Inferior parietal cortex (tissue), 1 donor: ENCODE data around the gene TEX9.
"Not testable (repeated sequence)": the region's sequence is repeated elsewhere in the genome, so short reads cannot be mapped to it uniquely, and the experiment has no call there.

Experiments
- DNase-seq: peaks from one replicate; pipeline ENCODE4 v3.0.0-alpha.2; 2016; ENCODE audit errors: extremely low spot score

TEX9 gene

GRCh38 chr15:56366211-56366610 lies 985 bp downstream of the TEX9 start:
- no peak for DNase-seq

- DNase-seq: no peak
These were observed 1.9 kb downstream of the TEX9 start for GRCh38 chr15:56367156-56367555.

DNA sequence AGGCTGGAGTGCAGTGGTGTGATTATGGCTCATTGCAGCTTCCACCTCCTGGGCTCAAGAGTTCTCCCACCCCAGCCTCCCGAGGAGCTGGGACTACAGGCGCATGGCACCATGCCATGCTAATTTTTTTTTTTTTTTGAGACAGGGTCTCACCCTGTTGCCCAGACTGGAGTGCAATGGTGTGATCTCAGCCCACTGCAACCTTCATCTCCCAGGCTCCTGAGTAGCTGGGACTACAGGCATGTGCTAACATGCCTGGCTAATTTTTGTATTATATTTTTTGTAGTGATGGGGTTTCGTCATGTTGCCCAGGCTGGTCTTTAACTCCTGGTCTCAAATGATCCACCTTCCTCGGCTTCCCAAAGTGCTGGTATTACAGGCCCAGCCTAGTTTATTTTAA lies 4.0 kb downstream of the TEX9 start:
- DNase-seq: no peak

- no peak for DNase-seq
These were observed 6.4 kb downstream of the TEX9 start for GRCh38 chr15:56371495-56372147.

- not testable (repeated sequence) for DNase-seq
These were observed 9.5 kb downstream of the TEX9 start for GRCh38 chr15:56374693-56375092.

DNA sequence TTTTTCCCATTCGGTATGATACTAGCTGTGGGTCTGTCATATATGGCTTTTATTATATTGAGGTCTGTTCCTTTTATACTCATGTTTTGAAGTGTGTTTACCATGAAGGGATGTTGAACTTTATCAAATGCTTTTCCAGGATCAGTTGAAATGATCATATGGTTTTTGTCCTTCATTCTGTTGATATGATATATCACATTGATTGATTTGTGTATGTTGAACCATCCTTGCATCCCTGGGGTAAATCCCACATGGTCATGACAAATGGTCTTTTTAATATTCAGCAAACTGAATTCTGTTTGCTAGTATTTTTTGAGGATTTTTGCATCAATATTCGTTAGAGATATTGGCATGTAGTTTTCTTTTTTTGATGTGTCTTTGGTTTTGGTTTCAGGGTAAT lies 12.6 kb downstream of the TEX9 start:
- DNase-seq: not testable (repeated sequence)

DNA sequence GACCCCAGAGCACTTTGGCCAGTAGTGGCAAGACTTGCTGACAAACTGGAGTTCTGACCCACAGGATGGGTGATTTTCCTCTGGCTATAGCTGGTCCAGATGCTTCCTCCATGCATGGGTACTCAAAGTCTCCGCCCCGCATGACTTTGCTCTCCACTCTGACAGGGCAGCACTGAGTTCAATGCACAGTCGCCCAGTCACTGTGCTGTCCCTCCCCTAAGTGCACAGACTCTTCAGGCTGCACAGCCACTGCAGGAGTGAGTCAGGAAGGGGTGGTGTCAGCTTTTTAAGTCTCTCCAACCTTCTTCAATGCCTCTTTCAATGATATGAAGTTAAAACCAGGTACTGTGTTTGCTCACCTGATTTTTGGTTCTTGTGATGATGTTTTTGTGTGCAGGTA lies 17.8 kb downstream of the TEX9 start:
- no peak for DNase-seq

DNA sequence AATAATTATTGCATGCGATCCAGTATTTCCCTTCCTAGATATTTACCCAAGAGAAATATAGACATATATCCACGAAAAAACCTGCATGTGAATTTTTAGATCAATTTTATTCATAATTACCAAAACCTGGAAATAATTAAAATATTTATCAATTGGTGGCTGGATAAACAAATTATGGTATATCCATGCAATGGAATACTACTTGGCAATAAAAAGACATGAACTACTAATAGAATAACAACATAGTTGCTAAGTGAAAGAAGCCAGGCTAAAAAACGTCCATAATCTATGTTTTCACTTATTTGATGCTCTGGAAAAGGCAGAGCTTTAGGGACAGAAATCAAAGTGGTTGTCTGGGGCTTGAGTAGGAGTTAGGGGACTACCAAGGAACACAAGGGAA lies 20.7 kb downstream of the TEX9 start:
- no peak for DNase-seq

GRCh38 chr15:56390739-56391267 lies 25.6 kb downstream of the TEX9 start:
- DNase-seq: no peak

GRCh38 chr15:56393277-56393676 lies 28.1 kb downstream of the TEX9 start:
- DNase-seq: no peak

- DNase-seq: no peak
These were observed 29.7 kb downstream of the TEX9 start for GRCh38 chr15:56394909-56395308.

DNA sequence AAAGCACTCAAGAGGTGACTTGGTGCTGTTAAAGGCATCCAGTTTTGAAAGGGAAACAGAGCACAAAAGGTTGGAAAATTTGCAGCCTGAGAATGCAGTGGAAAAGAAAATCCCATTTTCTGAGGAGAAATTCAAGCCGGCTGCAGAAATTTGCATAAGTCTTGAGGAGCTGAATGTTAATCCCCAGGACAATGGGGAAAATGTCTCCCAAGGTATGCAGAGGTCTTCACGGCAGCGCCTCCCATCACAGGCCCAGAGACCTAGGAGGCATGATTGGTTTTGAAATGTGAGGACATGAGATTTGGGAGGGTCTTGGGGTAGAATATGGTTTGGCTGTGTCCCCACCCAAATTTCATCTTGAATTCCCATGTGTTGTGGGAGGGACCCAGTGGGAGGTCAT lies 32.1 kb downstream of the TEX9 start:
- not testable (repeated sequence) for DNase-seq

DNA sequence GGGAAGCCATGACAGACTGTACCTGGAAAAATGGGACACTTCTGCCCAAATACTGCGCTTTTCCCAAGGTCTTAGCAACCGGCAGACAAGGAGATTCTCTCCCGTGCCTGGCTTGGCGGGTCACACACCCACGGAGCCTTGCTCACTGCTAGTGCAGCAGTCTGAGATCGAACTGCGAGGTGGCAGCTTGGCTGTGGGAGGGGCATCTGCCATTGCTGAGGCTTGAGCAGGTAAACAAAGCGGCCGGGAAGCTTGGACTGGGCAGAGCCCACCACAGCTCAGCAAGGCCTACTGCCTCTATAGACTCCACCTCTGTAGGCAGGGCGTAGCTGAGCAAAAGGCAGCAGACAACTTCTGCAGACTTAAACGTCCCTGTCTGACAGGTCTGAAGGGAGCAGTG lies 34.0 kb downstream of the TEX9 start:
- not testable (repeated sequence) for DNase-seq

DNA sequence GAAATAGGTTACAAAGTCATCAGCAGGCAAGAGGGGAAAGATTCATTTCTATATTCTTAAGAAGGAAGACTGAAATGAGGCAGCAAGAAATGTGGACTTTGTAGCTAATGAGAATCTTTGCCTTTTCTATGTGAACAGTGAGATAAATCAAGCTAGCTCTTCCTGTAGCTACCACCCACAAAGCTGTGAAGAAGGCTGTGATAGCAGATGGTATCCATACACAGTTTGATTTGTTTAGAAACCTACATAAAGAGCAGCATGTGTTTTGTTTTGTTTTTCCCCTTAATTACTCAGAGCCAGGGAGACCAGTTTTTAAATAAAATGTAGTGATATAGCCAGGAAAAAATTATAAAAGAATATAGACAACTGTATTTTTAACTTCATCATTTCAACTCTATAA lies 45.5 kb downstream of the TEX9 start:
- peak; percentile 28 for DNase-seq

DNA sequence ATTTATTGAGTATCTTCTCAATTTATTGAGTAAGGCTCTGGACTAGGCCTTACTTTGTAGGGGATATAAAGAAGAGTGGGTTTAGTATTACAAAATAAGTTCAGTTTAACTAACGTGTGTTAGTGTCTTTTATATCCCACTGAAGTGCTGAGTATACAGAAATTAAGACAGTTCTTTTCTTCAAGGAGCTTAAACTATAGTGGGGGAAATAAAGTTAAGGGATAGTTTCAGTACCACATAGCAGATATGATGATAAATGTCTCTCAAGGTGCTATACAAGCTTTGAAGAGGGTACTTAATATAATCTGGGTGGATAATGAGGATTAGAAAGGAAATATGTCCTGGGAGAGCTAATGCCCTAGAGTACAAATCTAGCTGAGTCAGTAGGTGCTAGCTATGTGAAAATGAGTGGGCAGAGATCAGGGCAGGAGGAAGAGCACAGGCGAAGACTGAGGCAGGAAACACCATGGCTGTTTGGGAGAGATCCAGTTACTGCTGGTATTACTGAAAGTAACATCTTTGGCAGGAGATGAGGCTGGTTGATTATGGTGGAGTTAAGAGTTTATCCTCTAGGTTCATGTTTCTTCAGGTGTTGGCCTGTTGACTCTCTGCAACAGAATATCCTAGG lies 46.0 kb downstream of the TEX9 start:
- DNase-seq: no peak

DNA sequence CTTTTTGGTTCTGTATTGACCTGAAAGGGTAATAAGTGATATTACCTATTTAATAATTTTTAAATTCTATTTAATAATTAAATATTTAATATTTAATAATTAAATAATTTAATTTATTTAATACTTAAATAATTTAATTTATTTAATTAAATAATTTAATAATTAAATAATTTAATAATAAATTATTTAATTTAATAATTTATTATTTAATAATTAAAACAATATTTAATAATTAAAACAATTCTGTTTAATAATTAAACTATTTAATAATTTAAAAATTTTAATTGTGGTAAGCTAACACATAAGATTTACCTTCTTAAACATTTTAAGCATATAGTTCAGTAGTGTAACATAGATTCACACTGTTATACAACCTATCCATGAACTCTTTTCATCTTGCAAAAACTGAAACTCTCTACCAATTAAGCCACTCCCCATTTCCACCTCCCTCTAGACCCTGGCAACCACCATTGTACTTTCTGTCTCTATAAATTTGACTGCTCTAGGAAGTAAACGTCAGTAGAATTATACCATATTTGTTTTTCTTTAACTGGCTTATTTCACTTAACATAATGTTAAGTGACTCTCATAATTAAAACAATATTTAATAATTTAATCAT lies 48.0 kb downstream of the TEX9 start:
- not testable (repeated sequence) for DNase-seq

DNA sequence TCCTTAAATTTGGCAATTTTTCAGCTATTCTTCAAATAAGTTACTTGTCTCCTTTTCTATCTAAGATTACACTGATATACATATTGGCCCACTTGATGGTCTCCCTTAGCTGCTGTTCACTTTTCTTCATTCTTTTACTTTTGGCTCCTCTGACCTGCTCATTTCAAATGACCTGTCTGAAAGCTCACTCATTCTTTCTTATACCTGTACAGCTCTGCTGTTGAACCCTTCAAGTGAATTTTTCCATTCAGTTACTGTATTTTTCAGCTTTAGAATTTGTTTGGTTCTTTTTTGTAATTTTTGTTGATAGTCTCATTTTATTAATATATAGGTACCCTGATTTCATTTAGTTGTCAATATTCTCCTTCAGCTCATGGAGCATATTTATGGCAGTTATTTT lies 60.0 kb downstream of the TEX9 start:
- no peak for DNase-seq

GRCh38 chr15:56425976-56426375 lies 60.8 kb downstream of the TEX9 start:
- DNase-seq: no peak

DNA sequence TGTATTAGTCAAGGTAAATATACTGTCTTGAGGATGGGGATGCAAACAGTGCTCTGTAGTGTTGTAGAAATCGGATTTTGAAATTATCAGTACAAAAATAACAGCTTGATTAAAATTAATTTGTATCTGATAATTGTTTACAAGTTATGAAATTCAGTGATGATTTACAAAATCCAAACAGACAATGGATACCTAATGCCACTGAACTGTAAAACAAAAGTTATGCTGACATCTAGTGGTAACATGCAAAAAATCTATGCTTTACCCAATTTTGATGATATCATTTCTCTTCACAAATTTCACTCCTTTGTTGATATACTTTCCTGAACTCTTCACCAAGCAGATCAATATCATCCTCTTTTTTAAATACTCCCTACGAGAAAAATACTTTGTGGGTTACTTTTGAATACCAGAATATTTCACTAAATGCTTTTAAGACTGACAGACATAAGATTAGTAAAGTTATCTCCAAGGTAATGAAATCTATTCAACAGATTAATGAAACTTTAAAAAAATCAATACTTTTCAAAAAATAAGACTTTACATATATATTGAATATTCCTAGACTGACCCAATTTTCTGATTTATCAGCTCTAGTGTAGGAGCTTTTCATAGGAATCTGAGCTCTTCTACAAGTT lies 63.7 kb downstream of the TEX9 start:
- DNase-seq: peak; percentile 54

- DNase-seq: no peak
These were observed 67.1 kb downstream of the TEX9 start for GRCh38 chr15:56432304-56432703.

- DNase-seq: no peak
These were observed 75.1 kb downstream of the TEX9 start for GRCh38 chr15:56440214-56440770.

- no peak for DNase-seq
These were observed 77.1 kb downstream of the TEX9 start for GRCh38 chr15:56442354-56442753.
